ENCODE data around the gene DNAJC1. TPM values are rescaled to one million over a fixed set of nuclear protein-coding genes. Genes with fewer than 3 reads are reported as not detected.

DNAJC1 gene
- total RNA-seq = 100 to 1,000 TPM in 1 of 4 donors, 10 to 100 TPM in 3; 51.9 to 135 (median 74.3) TPM
- polyA plus RNA-seq = 10 to 100 TPM in 2 of 3 donors, 1 to 10 TPM in 1; 9.9 to 20.0 (median 15.6) TPM

- WGBS, 2 donors = 0% methylated on average over 83 of the region's 83 CpGs
- H3K27me3 ChIP-seq = no peaks in the 10 kb centered on the region
- intact Hi-C loops (cut with DNase I) = loop anchor here (1.0 to 10.0 kb wide), 13 partner anchors 226 to 1439 kb away; partner anchors contain the start of genes COMMD3, MLLT10, MSRB2 and PIP4K2A
These were observed at the start of gene DNAJC1 for GRCh38 chr10:22003177-22003963. TSS of gene DNAJC1 (minus strand) at chr10:22003730. CDS start at chr10:22003434, 296 bp downstream.

GRCh38 chr10:22053048-22053447 lies 49.5 kb upstream of the DNAJC1 start:
- TF ChIP-seq POLR2A (IDR thresholded peaks at IDR 0.05) = no peak
- no peak for TF ChIP-seq POLR2AphosphoS5 (IDR thresholded peaks at IDR 0.05)
- TF ChIP-seq EP300 (IDR thresholded peaks at IDR 0.05) = no peak
- TF ChIP-seq CTCF (IDR thresholded peaks at IDR 0.05) = no peak
- 82 to 93% methylated on average over 5 of the region's 5 CpGs for WGBS, 2 donors
- no peaks in the 10 kb centered on the region for H3K4me1 ChIP-seq
- H3K36me3 ChIP-seq = no peaks in the 10 kb centered on the region
- no peak overlapping the region for H3K27ac ChIP-seq
- intact Hi-C loops (cut with DNase I) = no loop called here
- no peaks in the 10 kb centered on the region for H3K9me3 ChIP-seq
- no peaks in the 10 kb centered on the region for H3K27me3 ChIP-seq
- DNase-seq = no peak
- no peak overlapping the region for H3K4me3 ChIP-seq

More at GRCh38 chr10:22003177-22003963, at the start of gene DNAJC1:
- peak; percentile 98 for DNase-seq
- Histone ChIP-seq H3K4me3 (peak within 1 kb of the TSS; percentile 73 to 91 (median 86)), H3K4me1 (peaks cover 0 to 28% (median 19%) of the 10 kb centered on the region in 4 donors), H3K36me3 (no peaks in the 10 kb centered on the region), H3K27ac (peak within 1 kb of the TSS; percentile 94 to 97 (median 97)), H3K9me3 (no peaks in the 10 kb centered on the region)
- TF ChIP-seq POLR2AphosphoS5 (IDR thresholded peaks at IDR 0.05) (peak; percentile 96 to 99 (median 98)), EP300 (IDR thresholded peaks at IDR 0.05) (no peak), POLR2A (IDR thresholded peaks at IDR 0.05) (peak; percentile 68 to 69)

DNA sequence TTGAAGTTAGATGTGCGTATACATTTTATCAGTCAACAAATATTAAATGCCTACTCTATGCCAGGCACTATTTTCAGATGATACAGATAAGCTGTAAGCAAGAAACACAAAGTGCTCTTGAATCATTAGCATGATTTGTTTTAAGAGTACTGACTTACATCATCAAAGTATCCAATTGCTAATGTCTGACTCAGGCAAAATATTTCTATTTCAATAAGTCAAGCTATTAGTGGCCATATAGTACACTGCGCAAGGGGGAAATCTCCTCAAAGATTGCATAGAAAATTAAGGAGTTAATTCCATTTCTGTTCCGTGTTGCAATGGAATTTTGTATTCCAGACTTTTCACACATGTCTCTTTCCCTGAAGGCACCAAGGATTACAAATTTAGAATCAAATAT lies 46.1 kb upstream of the DNAJC1 start:
- Histone ChIP-seq H3K4me3 (no peak overlapping the region), H3K4me1 (no peaks in the 10 kb centered on the region), H3K27me3 (no peaks in the 10 kb centered on the region), H3K27ac (no peak overlapping the region), H3K9me3 (no peaks in the 10 kb centered on the region), H3K36me3 (no peaks in the 10 kb centered on the region)
- intact Hi-C loops (cut with DNase I) = no loop called here
- WGBS, 2 donors = 87 to 88% methylated on average over 3 of the region's 3 CpGs
- no peak for DNase-seq
- TF ChIP-seq POLR2AphosphoS5 (IDR thresholded peaks at IDR 0.05) = no peak
- TF ChIP-seq EP300 (IDR thresholded peaks at IDR 0.05) = no peak
- TF ChIP-seq CTCF (IDR thresholded peaks at IDR 0.05) = no peak
- no peak for TF ChIP-seq POLR2A (IDR thresholded peaks at IDR 0.05)

- Histone ChIP-seq H3K9me3 (no peaks in the 10 kb centered on the region), H3K4me3 (no peak overlapping the region), H3K27ac (no peak overlapping the region), H3K27me3 (no peaks in the 10 kb centered on the region), H3K4me1 (no peaks in the 10 kb centered on the region), H3K36me3 (no peaks in the 10 kb centered on the region)
- no peak for TF ChIP-seq EP300 (IDR thresholded peaks at IDR 0.05)
- no peak for TF ChIP-seq POLR2A (IDR thresholded peaks at IDR 0.05)
- TF ChIP-seq POLR2AphosphoS5 (IDR thresholded peaks at IDR 0.05) = no peak
- TF ChIP-seq CTCF (IDR thresholded peaks at IDR 0.05) = no peak
- 81 to 95% methylated on average over 1 of the region's 1 CpG for WGBS, 2 donors
- no peak for DNase-seq
- intact Hi-C loops (cut with DNase I) = no loop called here
These were observed 44.3 kb upstream of the DNAJC1 start for GRCh38 chr10:22047812-22048211.

- DNase-seq = no peak
- WGBS, 2 donors = 74 to 75% methylated on average over 6 of the region's 6 CpGs
- no peak overlapping the region for H3K27ac ChIP-seq
- TF ChIP-seq EP300 (IDR thresholded peaks at IDR 0.05) (no peak), POLR2A (IDR thresholded peaks at IDR 0.05) (no peak), POLR2AphosphoS5 (IDR thresholded peaks at IDR 0.05) (no peak), CTCF (IDR thresholded peaks at IDR 0.05) (no peak)
- H3K4me1 ChIP-seq = no peaks in the 10 kb centered on the region
- intact Hi-C loops (cut with DNase I) = no loop called here
- H3K9me3 ChIP-seq = no peaks in the 10 kb centered on the region
- H3K4me3 ChIP-seq = no peak overlapping the region
- no peaks in the 10 kb centered on the region for H3K27me3 ChIP-seq
- H3K36me3 ChIP-seq = no peaks in the 10 kb centered on the region
These were observed 39.8 kb upstream of the DNAJC1 start for GRCh38 chr10:22043327-22043633.

Measured in sigmoid colon (tissue), 7 donors.